ENCODE results near the gene FBXL16. TPM values are rescaled to one million over a fixed set of nuclear protein-coding genes. Genes with fewer than 3 reads are reported as not detected.

FBXL16 gene
- polyA plus RNA-seq, 2 of the 4 experiments (the other 2 are of a cell fraction) = 0.53 to 1.2 TPM

DNA sequence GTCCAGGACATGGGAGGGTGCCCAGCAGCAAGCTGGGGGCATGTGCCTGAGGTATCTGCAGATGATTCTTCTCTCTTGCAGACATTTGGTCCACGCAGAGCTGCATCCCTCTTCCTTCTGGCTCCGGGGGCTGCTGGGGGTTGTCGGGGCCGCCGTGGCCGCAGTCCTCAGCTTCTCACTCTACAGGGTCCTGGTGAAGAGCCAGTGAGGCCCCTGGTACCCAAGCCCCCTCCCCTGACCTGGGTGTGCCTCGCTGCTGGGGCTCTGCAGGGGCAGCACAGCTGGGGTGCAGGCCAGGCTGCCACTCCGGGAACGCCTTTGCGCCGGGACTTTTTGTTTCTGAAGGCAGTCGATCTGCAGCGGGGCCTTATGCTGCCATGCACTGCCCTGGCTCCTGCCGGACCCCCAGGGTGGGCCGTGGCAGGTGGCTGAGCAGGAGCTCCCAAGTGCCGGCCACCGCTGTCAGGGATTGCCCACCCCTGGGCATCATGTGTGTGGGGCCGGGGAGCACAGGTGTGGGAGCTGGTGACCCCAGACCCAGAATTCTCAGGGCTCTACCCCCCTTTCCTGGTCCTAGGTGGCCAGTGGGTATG lies 32.1 kb downstream of the FBXL16 start:
- Histone ChIP-seq H3K27ac (peak overlapping the region in 1 of 2 experiments; percentile 58; a peak in 3 of 6 replicates), H3K9me3 (no peaks in the 10 kb centered on the region), H3K4me3 (no peak overlapping the region), H3K4me1 (peaks cover 23% of the 10 kb centered on the region), H3K4me2 (no peak overlapping the region)
- ChIA-PET POLR2A (no interaction called here), CTCF (interaction anchor here (1.1 to 1.4 kb wide), 3 partner anchors 12 to 20 kb away, joined by 3 to 10 read pairs (median 4); no protein-coding TSS in a partner anchor)
- ATAC-seq (no peak), FAIRE-seq (no peak), DNase-seq (ENCODE audit: low read depth in 1 of 2, low spot score in 1 of 2) (no peak)
- TF ChIP-seq NFE2L2 (conservative IDR thresholded peaks at IDR 0.05; ENCODE audit: low read length) (no peak), TP53 (CRISPR knock-in tag; IDR thresholded peaks at IDR 0.05) (no peak), EP300 (IDR thresholded peaks at IDR 0.05) (no peak), HDAC2 (IDR thresholded peaks at IDR 0.05) (no peak), RNF2 (IDR thresholded peaks at IDR 0.05; ENCODE audit: borderline replicate concordance, low read depth) (no peak), KDM5A (IDR thresholded peaks at IDR 0.05) (no peak), FOXS1 (CRISPR knock-in tag; IDR thresholded peaks at IDR 0.05) (no peak), CBX8 (IDR thresholded peaks at IDR 0.05) (no peak), EHF (CRISPR knock-in tag; IDR thresholded peaks at IDR 0.05) (no peak), NR3C1 (IDR thresholded peaks at IDR 0.05) (no peak), RCOR1 (IDR thresholded peaks at IDR 0.05; ENCODE audit: low read depth, low read length) (no peak), JUN (IDR thresholded peaks at IDR 0.05) (no peak)
- TF ChIP-seq, protein P1, sequence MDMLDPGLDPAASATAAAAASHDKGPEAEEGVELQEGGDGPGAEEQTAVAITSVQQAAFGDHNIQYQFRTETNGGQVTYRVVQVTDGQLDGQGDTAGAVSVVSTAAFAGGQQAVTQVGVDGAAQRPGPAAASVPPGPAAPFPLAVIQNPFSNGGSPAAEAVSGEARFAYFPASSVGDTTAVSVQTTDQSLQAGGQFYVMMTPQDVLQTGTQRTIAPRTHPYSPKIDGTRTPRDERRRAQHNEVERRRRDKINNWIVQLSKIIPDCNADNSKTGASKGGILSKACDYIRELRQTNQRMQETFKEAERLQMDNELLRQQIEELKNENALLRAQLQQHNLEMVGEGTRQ (IDR thresholded peaks at IDR 0.05) = no peak
- WGBS (ENCODE audit: missing lambda C conversion rate) = 100% methylated on average over 1 of the region's 18 CpGs

DNA sequence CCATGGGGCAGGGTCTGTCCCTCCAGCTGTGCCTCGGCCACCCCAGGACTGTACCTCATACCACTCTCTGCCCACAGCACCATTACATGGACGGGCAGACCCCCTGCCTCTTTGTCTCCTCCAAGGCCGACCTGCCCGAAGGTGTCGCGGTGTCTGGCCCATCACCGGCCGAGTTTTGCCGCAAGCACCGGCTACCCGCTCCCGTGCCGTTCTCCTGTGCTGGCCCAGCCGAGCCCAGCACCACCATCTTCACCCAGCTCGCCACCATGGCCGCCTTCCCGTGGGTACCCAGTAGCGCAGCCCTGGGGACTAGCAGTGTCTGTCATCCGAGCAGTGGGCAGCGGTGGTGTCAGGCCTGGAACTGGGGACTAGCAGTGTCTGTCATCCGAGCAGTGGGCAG lies 32.8 kb downstream of the FBXL16 start:
- CTCF ChIA-PET = interaction anchor here (1.1 to 1.4 kb wide), 3 partner anchors 12 to 19 kb away, joined by 3 to 10 read pairs (median 4); no protein-coding TSS in a partner anchor
- no peaks in the 10 kb centered on the region for H3K9me3 ChIP-seq
- no peak for TF ChIP-seq POLR2AphosphoS2 (conservative IDR thresholded peaks at IDR 0.05; ENCODE audit: low read length)
- TF ChIP-seq KDM1A (IDR thresholded peaks at IDR 0.05; ENCODE audit: low read depth) = no peak
- TF ChIP-seq FOSB (CRISPR knock-in tag; IDR thresholded peaks at IDR 0.05) = no peak
- no peak for TF ChIP-seq ZNF302 (CRISPR knock-in tag; IDR thresholded peaks at IDR 0.05)
- no peak for TF ChIP-seq MAFK (IDR thresholded peaks at IDR 0.05; ENCODE audit: partially characterized antibody)
- no peak for TF ChIP-seq RAD21 (conservative IDR thresholded peaks at IDR 0.05 in 1 of 2, IDR thresholded peaks at IDR 0.05 in 1 of 2)
- no peak for TF ChIP-seq FOSL2 (IDR thresholded peaks at IDR 0.05)
- TF ChIP-seq FOSL2 (CRISPR knock-in tag; IDR thresholded peaks at IDR 0.05) = no peak
- WGBS (ENCODE audit: missing lambda C conversion rate) = 88% methylated on average over 21 of the region's 21 CpGs
- FAIRE-seq (no peak), DNase-seq (ENCODE audit: low read depth in 1 of 2, low spot score in 1 of 2) (no peak), ATAC-seq (no peak)
- H3K4me2 ChIP-seq = no peak overlapping the region
- POLR2A ChIA-PET = no interaction called here
- H3K4me3 ChIP-seq = no peak overlapping the region
- peaks cover 23% of the 10 kb centered on the region for H3K4me1 ChIP-seq
- peak overlapping the region in 1 of 2 experiments; percentile 58; a peak in 3 of 6 replicates for H3K27ac ChIP-seq

DNA sequence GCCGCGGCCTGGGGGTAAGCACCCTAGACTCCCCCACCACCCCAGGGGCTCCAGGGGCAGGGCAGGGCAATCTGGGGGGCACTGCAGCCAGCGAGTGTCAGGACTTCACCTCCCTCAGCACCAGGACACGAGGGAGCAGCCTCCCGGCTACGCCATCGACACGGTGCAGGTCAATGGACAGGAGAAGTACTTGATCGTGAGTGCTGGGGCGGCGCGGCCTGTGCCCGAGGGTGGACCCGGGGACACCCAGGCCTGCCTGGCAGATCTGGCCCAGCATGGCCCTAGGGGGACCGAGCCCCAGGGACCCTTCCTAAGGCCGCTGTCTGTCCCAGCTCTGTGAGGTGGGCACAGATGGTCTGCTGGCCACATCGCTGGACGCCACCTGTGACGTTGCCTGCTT lies 33.2 kb downstream of the FBXL16 start:
- TF ChIP-seq, protein P2, sequence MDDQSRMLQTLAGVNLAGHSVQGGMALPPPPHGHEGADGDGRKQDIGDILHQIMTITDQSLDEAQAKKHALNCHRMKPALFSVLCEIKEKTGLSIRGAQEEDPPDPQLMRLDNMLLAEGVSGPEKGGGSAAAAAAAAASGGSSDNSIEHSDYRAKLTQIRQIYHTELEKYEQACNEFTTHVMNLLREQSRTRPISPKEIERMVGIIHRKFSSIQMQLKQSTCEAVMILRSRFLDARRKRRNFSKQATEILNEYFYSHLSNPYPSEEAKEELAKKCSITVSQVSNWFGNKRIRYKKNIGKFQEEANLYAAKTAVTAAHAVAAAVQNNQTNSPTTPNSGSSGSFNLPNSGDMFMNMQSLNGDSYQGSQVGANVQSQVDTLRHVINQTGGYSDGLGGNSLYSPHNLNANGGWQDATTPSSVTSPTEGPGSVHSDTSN (IDR thresholded peaks at IDR 0.05) = no peak
- TF ChIP-seq POLR2A (IDR thresholded peaks at IDR 0.05; ENCODE audit: low read length) (no peak), SMC3 (IDR thresholded peaks at IDR 0.05) (no peak), FOSL2 (IDR thresholded peaks at IDR 0.05) (no peak), FOSL2 (CRISPR knock-in tag; IDR thresholded peaks at IDR 0.05) (no peak), NR3C1 (IDR thresholded peaks at IDR 0.05) (no peak), HDAC2 (IDR thresholded peaks at IDR 0.05) (no peak), GATA3 (IDR thresholded peaks at IDR 0.05; ENCODE audit: borderline replicate concordance) (no peak), EHF (CRISPR knock-in tag; IDR thresholded peaks at IDR 0.05) (no peak), JUN (IDR thresholded peaks at IDR 0.05) (no peak)
- ATAC-seq = no peak
- Histone ChIP-seq H3K27ac (no peak overlapping the region), H3K4me1 (peaks cover 27% of the 10 kb centered on the region), H3K9me3 (no peaks in the 10 kb centered on the region), H3K4me2 (no peak overlapping the region), H3K4me3 (no peak overlapping the region)
- ChIA-PET POLR2A (no interaction called here), CTCF (interaction anchor here (1.0 to 2.3 kb wide), 2 partner anchors 11 to 14 kb away, joined by 3 to 8 read pairs; no protein-coding TSS in a partner anchor)
- WGBS (ENCODE audit: missing lambda C conversion rate) = 96% methylated on average over 16 of the region's 19 CpGs
- no peak for FAIRE-seq
- DNase-seq (ENCODE audit: low read depth in 1 of 2, low spot score in 1 of 2) = no peak

All from A549 (cell line).